HCT116 (cell line): ENCODE measurements around the gene AGPAT3. TPM values are rescaled to one million over a fixed set of nuclear protein-coding genes. Genes with fewer than 3 reads are reported as not detected.

Experiments
- ATAC-seq: fragments of 200-7000 bp; cut with Tn5 transposase; 2 replicates; pipeline ENCODE4 v1.9.1; 2020; ENCODE audit warnings: mild to moderate bottlenecking, moderate library complexity
- BruUV-seq: library from RNA; stranded (reverse); fragments of 400-500 nt; replicated peaks from 2 replicates; lab custom pipeline; 2021; lab: Mats Ljungman, UMichigan
- CTCF ChIA-PET: fragments of 300-600 bp; sonication (Branson Sonifier 250); formaldehyde crosslinking; loops from one replicate; lab custom pipeline; 2021; ENCODE audit warnings: antibody characterized with exemption; lab: Charles Lee
- POLR2A ChIA-PET: fragments of 300-600, 350-600 bp; sonication (Branson Sonifier 250); formaldehyde crosslinking; loops from one replicate; lab custom pipeline; 2021; ENCODE audit warnings: antibody characterized with exemption; lab: Charles Lee
- RAD21 ChIA-PET, 2 experiments: fragments of 300-600 bp; sonication (Branson Sonifier 250); formaldehyde crosslinking; loops; one replicate each; lab custom pipeline; 2023; ENCODE audit warnings: low total read pairs in 2 of 2; ENCODE audit not compliant: uncharacterized antibody in 2 of 2, unreplicated experiment in 2 of 2, low non-redundant PET in 1 of 2; lab: Charles Lee
- DNase-seq: peaks from one replicate; pipeline ENCODE4 v3.0.0-alpha.2; 2010; ENCODE audit warnings: low read depth, low spot score
- H2AFZ ChIP-seq: fragments of 200-600 bp; shearing (Covaris generic), sonication (generic); 2 replicates; pipeline ENCODE4 v1.6.1; 2017; ENCODE audit warnings: low read depth, mixed run types, mixed read lengths, antibody characterized with exemption, low read length; ENCODE audit not compliant: poor library complexity, severe bottlenecking
- H3K27ac ChIP-seq: 2 replicates; pipeline ENCODE4 v1.5.1; 2012; ENCODE audit warnings: low read depth, low read length
- H3K27me3 ChIP-seq: fragments of 200-600 bp; sonication (generic); 2 replicates; pipeline ENCODE4 v1.6.1; 2016; ENCODE audit warnings: mixed run types, low read length, mixed read lengths; ENCODE audit not compliant: insufficient read depth
- H3K36me3 ChIP-seq, 2 experiments: fragments of 200-500 bp in 1 of 2; fragments of 200-600 bp in 1 of 2; sonication (Bioruptor generic) in 1 of 2; sonication (generic) in 1 of 2; 2 replicates each; pipeline versions ENCODE4 v1.5.1 to v1.6.1; 2014 to 2016; ENCODE audit warnings: low read length in 2 of 2, inconsistent platforms in 1 of 2, mixed read lengths in 1 of 2, mixed run types in 1 of 2; ENCODE audit not compliant: insufficient read depth in 2 of 2, control insufficient read depth in 1 of 2
- H3K4me1 ChIP-seq, 2 experiments: fragments of 200-600 bp in 1 of 2; sonication (generic) in 1 of 2; 2 replicates each; pipeline versions ENCODE4 v1.5.1 to v1.6.1; 2012 to 2017; ENCODE audit warnings: low read length in 2 of 2, inconsistent platforms in 1 of 2, mild to moderate bottlenecking in 1 of 2, mixed read lengths in 1 of 2, mixed run types in 1 of 2, moderate library complexity in 1 of 2; ENCODE audit not compliant: insufficient read depth in 2 of 2, control insufficient read depth in 1 of 2
- H3K4me2 ChIP-seq: fragments of 200-600 bp; sonication (generic); 2 replicates; pipeline ENCODE4 v1.6.1; 2017; ENCODE audit warnings: mixed run types, low read length, mixed read lengths
- H3K4me3 ChIP-seq, 2 experiments: fragments of 200-600 bp in 1 of 2; sonication (generic) in 1 of 2; replicated peaks in 1 of 2; 2 replicates each; pipeline ENCODE4 v1.5.1; 2011 to 2016; ENCODE audit warnings: low read length in 2 of 2, control low read depth in 1 of 2, low read depth in 1 of 2, mild to moderate bottlenecking in 1 of 2, mixed read lengths in 1 of 2, mixed run types in 1 of 2
- H3K79me2 ChIP-seq: fragments of 200-600 bp; sonication (generic); 2 replicates; pipeline ENCODE4 v1.6.1; 2017; ENCODE audit warnings: mild to moderate bottlenecking, mixed run types, low read length, moderate library complexity, mixed read lengths; ENCODE audit not compliant: insufficient read depth
- H3K9ac ChIP-seq: fragments of 200-600 bp; sonication (generic); 2 replicates; pipeline ENCODE4 v1.6.1; 2016; ENCODE audit warnings: low read length, mixed read lengths
- H3K9me2 ChIP-seq: fragments of 200-600 bp; sonication (generic), shearing (Covaris generic); 2 replicates; pipeline ENCODE4 v1.6.1; 2017; ENCODE audit warnings: mixed run types, mild to moderate bottlenecking, moderate library complexity; ENCODE audit not compliant: insufficient read depth
- H3K9me3 ChIP-seq, 2 experiments: fragments of 200-500 bp in 1 of 2; fragments of 200-600 bp in 1 of 2; sonication (Bioruptor generic) in 1 of 2; sonication (generic) in 1 of 2; 2 replicates each; pipeline ENCODE4 v1.6.1; 2014 to 2017; ENCODE audit warnings: low read length in 2 of 2, mixed read lengths in 2 of 2, inconsistent platforms in 1 of 2, low read depth in 1 of 2, mild to moderate bottlenecking in 1 of 2, mixed run types in 1 of 2, moderate library complexity in 1 of 2; ENCODE audit not compliant: control insufficient read depth in 1 of 2, insufficient read depth in 1 of 2
- H4K20me1 ChIP-seq: fragments of 200-600 bp; sonication (generic), shearing (Covaris generic); 2 replicates; pipeline ENCODE4 v1.6.1; 2017; ENCODE audit warnings: mixed run types, mild to moderate bottlenecking, moderate library complexity; ENCODE audit not compliant: insufficient read depth
- CEBPB ChIP-seq: IDR thresholded peaks from 2 replicates; pipeline ENCODE4 v1.6.1; 2012; ENCODE audit warnings: low read depth
- EGR1 ChIP-seq: IDR thresholded peaks from 2 replicates; pipeline ENCODE4 v1.6.1; 2012; ENCODE audit warnings: low read depth
- POLR2AphosphoS5 ChIP-seq: IDR thresholded peaks from 2 replicates; pipeline ENCODE4 v1.6.1; 2011; ENCODE audit warnings: mild to moderate bottlenecking, low read depth, low read length, moderate library complexity
- YY1 ChIP-seq: IDR thresholded peaks from 2 replicates; pipeline ENCODE4 v1.6.1; 2011; ENCODE audit warnings: low read length, low read depth, moderate library complexity, mild to moderate bottlenecking; ENCODE audit not compliant: insufficient replicate concordance; ENCODE audit errors: extremely low read depth
- ZNF274 ChIP-seq: fragments of 200-500 bp; sonication (Bioruptor generic); IDR thresholded peaks from 2 replicates; pipeline ENCODE4 v1.6.1; 2014; ENCODE audit warnings: mild to moderate bottlenecking, low read depth, low read length, inconsistent platforms
- intact Hi-C: fragments of 100-400 bp; cut with micrococcal nuclease; formaldehyde crosslinking; loops from 2 replicates; pipeline ENCODE4 v1.10.0; 2022
- total RNA-seq: library from RNA; stranded (reverse); gene quantifications from one replicate; pipeline ENCODE4 v1.2.1, GENCODE V29; 2021; ENCODE audit not compliant: unreplicated experiment
- TF ChIP-seq, protein P1 (sequence below): IDR thresholded peaks from 2 replicates; pipeline ENCODE4 v1.6.1; 2012; ENCODE audit warnings: low read depth

AGPAT3 gene
- total RNA-seq, 1 experiment from 2014 or later = 54.1 TPM

GRCh38 chr21:43832648-43833047 is 32.4 kb upstream of the AGPAT3 start:
- no peaks in the 10 kb centered on the region for H3K27me3 ChIP-seq
- H3K9me3 ChIP-seq = no peaks in the 10 kb centered on the region
- TF ChIP-seq ZNF274 (no peak), CEBPB (no peak), POLR2AphosphoS5 (no peak), EGR1 (no peak), YY1 (no peak)
- TF ChIP-seq, protein P1, sequence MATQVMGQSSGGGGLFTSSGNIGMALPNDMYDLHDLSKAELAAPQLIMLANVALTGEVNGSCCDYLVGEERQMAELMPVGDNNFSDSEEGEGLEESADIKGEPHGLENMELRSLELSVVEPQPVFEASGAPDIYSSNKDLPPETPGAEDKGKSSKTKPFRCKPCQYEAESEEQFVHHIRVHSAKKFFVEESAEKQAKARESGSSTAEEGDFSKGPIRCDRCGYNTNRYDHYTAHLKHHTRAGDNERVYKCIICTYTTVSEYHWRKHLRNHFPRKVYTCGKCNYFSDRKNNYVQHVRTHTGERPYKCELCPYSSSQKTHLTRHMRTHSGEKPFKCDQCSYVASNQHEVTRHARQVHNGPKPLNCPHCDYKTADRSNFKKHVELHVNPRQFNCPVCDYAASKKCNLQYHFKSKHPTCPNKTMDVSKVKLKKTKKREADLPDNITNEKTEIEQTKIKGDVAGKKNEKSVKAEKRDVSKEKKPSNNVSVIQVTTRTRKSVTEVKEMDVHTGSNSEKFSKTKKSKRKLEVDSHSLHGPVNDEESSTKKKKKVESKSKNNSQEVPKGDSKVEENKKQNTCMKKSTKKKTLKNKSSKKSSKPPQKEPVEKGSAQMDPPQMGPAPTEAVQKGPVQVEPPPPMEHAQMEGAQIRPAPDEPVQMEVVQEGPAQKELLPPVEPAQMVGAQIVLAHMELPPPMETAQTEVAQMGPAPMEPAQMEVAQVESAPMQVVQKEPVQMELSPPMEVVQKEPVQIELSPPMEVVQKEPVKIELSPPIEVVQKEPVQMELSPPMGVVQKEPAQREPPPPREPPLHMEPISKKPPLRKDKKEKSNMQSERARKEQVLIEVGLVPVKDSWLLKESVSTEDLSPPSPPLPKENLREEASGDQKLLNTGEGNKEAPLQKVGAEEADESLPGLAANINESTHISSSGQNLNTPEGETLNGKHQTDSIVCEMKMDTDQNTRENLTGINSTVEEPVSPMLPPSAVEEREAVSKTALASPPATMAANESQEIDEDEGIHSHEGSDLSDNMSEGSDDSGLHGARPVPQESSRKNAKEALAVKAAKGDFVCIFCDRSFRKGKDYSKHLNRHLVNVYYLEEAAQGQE = no peak
- H3K4me1 ChIP-seq = no peaks in the 10 kb centered on the region
- ATAC-seq (no peak), DNase-seq (no peak)
- no peaks in the 10 kb centered on the region for H3K9me2 ChIP-seq
- CTCF ChIA-PET = no interaction called here
- no peak overlapping the region for H3K9ac ChIP-seq
- intact Hi-C loops = no loop called here
- no peak overlapping the region for H3K27ac ChIP-seq
- H2AFZ ChIP-seq = no peak overlapping the region
- H4K20me1 ChIP-seq = no peaks in the 10 kb centered on the region
- no TSS peak for BruUV-seq
- H3K4me3 ChIP-seq = no peak overlapping the region
- RAD21 ChIA-PET = no interaction called here
- no peaks in the 10 kb centered on the region for H3K36me3 ChIP-seq
- no peaks in the 10 kb centered on the region for H3K79me2 ChIP-seq
- POLR2A ChIA-PET = no interaction called here
- H3K4me2 ChIP-seq = no peak overlapping the region
